Measurements from ENCODE around the gene LEO1.
A peak's percentile ranks its signal among the peaks of the same experiment; 100 is the strongest.

The LEO1 gene

GRCh38 chr15:51931016-51931415 lies 40.6 kb downstream of the LEO1 start:
- no peak for DNase-seq (ENCODE audit: low spot score)

GRCh38 chr15:51926809-51927208 lies 44.8 kb downstream of the LEO1 start:
- no peak for DNase-seq (ENCODE audit: low spot score)

DNA sequence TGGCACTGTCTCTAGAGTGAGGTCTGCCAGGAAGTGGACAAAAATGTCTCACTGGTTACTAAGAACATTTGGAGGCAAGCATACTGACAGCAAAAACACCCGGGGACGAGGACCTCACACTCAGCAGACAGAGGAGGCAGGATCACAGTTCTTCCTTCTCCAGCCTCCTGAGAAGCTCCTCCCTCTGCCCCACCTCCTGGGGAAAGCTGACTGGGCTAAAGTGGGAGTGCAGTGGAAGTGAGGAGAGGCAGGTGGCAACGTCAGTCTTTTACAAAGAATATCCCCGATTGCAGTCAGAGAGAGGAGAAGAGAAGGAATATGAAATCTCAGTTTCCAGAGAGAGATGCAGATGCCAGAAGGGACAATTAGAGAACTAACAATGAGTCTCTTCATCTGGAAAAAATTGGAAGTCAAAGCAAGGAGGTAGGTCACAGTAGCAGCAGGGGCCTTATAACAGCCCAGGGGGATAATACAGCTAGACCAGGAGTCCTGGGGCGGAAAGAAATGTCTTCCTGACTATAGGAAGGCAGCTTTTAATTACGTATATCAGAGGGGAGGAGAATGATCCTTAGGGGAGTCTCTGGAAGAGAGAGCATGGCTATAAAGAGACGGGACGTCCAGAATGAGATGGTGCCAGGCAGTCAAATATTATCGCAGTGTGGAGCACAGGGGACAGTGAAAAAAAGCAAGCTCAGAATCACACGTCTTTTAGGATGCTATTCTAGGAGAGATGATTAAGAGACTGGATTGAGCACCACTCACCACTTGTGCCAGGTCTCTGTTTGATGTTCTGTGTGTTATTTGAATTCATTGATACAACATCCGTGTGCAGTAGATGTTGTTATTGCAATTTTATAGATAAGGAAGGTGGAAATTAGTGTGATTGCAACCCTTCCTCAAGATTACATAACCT lies 47.2 kb downstream of the LEO1 start:
- DNase-seq (ENCODE audit: low spot score), result no peak

GRCh38 chr15:51917493-51917892 lies 54.1 kb downstream of the LEO1 start:
- peak; percentile 64 for DNase-seq (ENCODE audit: low spot score)

- no peak for DNase-seq (ENCODE audit: low spot score)
Observed at GRCh38 chr15:51912528-51912927, 59.0 kb downstream of the LEO1 start.

- no peak for DNase-seq (ENCODE audit: low spot score)
Observed at GRCh38 chr15:51909584-51909983, 62.0 kb downstream of the LEO1 start.

DNA sequence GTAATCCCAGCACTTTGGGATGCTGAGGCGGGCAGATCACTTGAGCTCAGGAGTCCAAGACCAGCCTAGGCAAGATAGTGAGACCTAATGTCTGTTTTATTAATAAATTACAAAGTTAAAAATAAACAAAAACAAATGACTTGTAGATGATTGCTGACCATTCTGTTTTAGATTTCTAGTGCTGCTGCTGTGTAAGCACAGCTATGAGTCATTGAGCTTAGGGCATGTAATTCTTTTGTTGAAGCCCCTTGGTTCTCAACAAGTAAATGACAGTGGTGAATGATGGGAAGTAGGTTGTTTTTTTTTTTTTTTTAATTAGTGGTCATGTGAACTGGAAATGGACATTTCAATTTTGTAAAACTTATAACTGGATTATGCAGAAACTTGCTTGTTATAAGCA lies 63.3 kb downstream of the LEO1 start:
- peak; percentile 23 for DNase-seq (ENCODE audit: low spot score)

- DNase-seq (ENCODE audit: low spot score), result peak; percentile 79
Observed at GRCh38 chr15:51907136-51907862, 64.3 kb downstream of the LEO1 start.

GRCh38 chr15:51904931-51905330 lies 66.6 kb downstream of the LEO1 start:
- no peak for DNase-seq (ENCODE audit: low spot score)

DNA sequence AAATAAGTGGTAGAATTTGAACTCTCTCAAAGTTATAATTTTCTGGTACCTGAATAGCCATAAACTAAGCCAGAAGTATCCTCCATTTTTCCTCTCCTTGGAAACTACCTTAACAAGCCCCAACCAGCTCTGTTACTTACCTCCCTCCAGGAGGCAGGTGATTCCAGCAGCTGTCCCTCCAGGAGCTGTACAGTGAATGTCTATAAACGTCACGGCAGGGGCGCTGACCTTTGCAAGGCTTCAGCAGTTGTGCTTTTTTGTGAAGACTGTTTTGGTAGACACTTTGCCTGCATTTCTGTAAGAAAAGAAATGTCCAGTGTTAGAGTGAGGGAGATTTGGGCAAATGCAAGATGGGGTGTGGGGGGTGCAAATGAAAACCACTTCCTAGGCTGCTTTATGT lies 67.2 kb downstream of the LEO1 start:
- DNase-seq (ENCODE audit: low spot score), result no peak

DNA sequence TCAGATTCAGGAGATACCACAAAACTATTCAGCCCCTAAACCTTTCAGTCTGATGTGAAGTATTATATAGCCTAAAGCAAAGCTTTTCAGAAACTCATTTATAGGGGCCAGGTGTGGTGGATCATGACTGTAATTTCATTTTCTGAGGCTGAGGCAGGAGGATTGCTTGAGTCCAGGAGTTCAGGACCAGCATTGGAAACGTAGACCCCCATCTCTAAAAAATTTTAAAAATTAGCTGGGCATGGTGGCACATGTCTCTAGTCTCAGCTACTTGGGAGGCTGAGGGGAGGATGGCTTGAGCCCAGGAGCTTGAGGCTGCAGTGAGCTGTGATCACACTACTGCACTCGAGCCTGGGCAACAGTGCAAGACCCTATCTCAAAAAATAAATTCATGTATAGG lies 82.1 kb downstream of the LEO1 start:
- no peak for DNase-seq (ENCODE audit: low spot score)

DNA sequence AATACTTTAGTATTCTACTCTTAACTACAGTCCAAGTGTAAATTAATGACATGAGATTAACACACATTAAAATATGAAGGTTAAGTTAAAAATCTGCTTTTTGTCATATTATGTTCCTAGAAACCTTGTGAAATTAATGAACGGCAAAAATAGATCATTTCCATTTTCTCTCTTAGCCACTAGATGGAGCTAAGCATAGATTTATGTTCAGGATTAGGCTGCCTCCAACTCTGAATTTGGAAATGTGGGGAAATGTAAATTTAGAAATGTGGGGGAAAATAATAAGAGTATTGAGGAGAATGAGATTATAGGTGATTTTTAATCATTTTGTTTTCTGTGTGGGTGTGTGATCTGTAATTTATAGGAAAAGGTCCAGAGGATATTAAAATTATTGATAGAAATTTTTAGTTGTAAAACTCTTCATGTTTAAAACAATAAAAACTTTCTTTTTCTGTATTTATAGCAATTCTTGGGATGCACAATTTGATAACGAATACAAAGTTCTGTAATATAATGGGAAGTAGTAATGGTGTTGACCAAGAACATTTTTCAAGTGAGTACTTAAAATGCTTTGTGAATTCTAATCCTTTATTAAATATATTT lies 82.9 kb downstream of the LEO1 start:
- DNase-seq (ENCODE audit: low spot score), result peak; percentile 60
